Measurements from ENCODE around the gene SART1.

Gene SART1

GRCh38 chr11:65983589-65983987 lies 22.1 kb downstream of the SART1 start:
- Histone ChIP-seq H3K27ac (no peak overlapping the region), H3K4me3 (ENCODE audit: low read depth, low read length) (no peak overlapping the region), H3K9me3 (ENCODE audit: severe bottlenecking) (no peaks in the 10 kb centered on the region), H3K36me3 (peaks cover 6% of the 10 kb centered on the region), H3K27me3 (ENCODE audit: insufficient read depth, low read depth, severe bottlenecking) (no peaks in the 10 kb centered on the region)
- TF ChIP-seq CTCF (IDR thresholded peaks at IDR 0.05; ENCODE audit: low read depth, low read length), result no peak
- no peak for DNase-seq

GRCh38 chr11:65987336-65987735 lies 25.8 kb downstream of the SART1 start:
- Histone ChIP-seq H3K36me3 (peaks cover 7% of the 10 kb centered on the region), H3K9me3 (ENCODE audit: severe bottlenecking) (no peaks in the 10 kb centered on the region), H3K27ac (no peak overlapping the region), H3K27me3 (ENCODE audit: insufficient read depth, low read depth, severe bottlenecking) (no peaks in the 10 kb centered on the region), H3K4me3 (ENCODE audit: low read depth, low read length) (no peak overlapping the region)
- no peak for DNase-seq
- no peak for TF ChIP-seq CTCF (IDR thresholded peaks at IDR 0.05; ENCODE audit: low read depth, low read length)

GRCh38 chr11:65988791-65989592 lies 27.5 kb downstream of the SART1 start:
- Histone ChIP-seq H3K9me3 (ENCODE audit: severe bottlenecking) (no peaks in the 10 kb centered on the region), H3K27ac (no peak overlapping the region), H3K36me3 (peaks cover 7% of the 10 kb centered on the region), H3K4me3 (ENCODE audit: low read depth, low read length) (no peak overlapping the region), H3K27me3 (ENCODE audit: insufficient read depth, low read depth, severe bottlenecking) (no peaks in the 10 kb centered on the region)
- DNase-seq, result peak; percentile 91
- peak; percentile 87 for TF ChIP-seq CTCF (IDR thresholded peaks at IDR 0.05; ENCODE audit: low read depth, low read length)

- DNase-seq, result no peak
- Histone ChIP-seq H3K27ac (no peak overlapping the region), H3K27me3 (ENCODE audit: insufficient read depth, low read depth, severe bottlenecking) (no peaks in the 10 kb centered on the region), H3K4me3 (ENCODE audit: low read depth, low read length) (no peak overlapping the region), H3K9me3 (ENCODE audit: severe bottlenecking) (no peaks in the 10 kb centered on the region), H3K36me3 (peaks cover 13% of the 10 kb centered on the region)
- no peak for TF ChIP-seq CTCF (IDR thresholded peaks at IDR 0.05; ENCODE audit: low read depth, low read length)
These were observed 30.5 kb downstream of the SART1 start for GRCh38 chr11:65992056-65992455.

GRCh38 chr11:65997286-65997685 lies 35.8 kb downstream of the SART1 start:
- Histone ChIP-seq H3K36me3 (peaks cover 42% of the 10 kb centered on the region), H3K27ac (no peak overlapping the region), H3K4me3 (ENCODE audit: low read depth, low read length) (no peak overlapping the region), H3K9me3 (ENCODE audit: severe bottlenecking) (no peaks in the 10 kb centered on the region), H3K27me3 (ENCODE audit: insufficient read depth, low read depth, severe bottlenecking) (no peaks in the 10 kb centered on the region)
- DNase-seq, result no peak
- TF ChIP-seq CTCF (IDR thresholded peaks at IDR 0.05; ENCODE audit: low read depth, low read length), result no peak
